Cardiac muscle cell (in vitro differentiated cells and primary cell): ENCODE results near the gene NFATC2. TPM values are rescaled to one million over a fixed set of nuclear protein-coding genes. Genes with fewer than 3 reads are reported as not detected.
A peak's percentile ranks its signal among the peaks of the same experiment; 100 is the strongest.

Source experiments
- DNase-seq, 2 donors: peaks; one replicate each; pipeline versions ENCODE4 v3.0.0 to v3.0.0-alpha.2; 2010 to 2017; ENCODE audit warnings: low read depth in 1 of 2, low spot score in 1 of 2
- H3K27ac ChIP-seq: fragments of 200-600 bp; sonication (generic); 2 replicates; pipeline ENCODE4 v1.5.1; 2016
- H3K27me3 ChIP-seq: fragments of 200-600 bp; sonication (generic); 2 replicates; pipeline ENCODE4 v1.6.0; 2016; ENCODE audit warnings: control low read depth
- H3K36me3 ChIP-seq: fragments of 200-600 bp; sonication (generic); 2 replicates; pipeline ENCODE4 v1.5.1; 2016; ENCODE audit warnings: control low read depth
- H3K4me1 ChIP-seq: fragments of 200-600 bp; sonication (generic); 2 replicates; pipeline ENCODE4 v1.8.1; 2017; ENCODE audit warnings: low read depth, mild to moderate bottlenecking, mixed run types
- H3K4me3 ChIP-seq: fragments of 200-600 bp; sonication (generic); 2 replicates; pipeline ENCODE4 v1.5.1; 2016; ENCODE audit warnings: mild to moderate bottlenecking
- H3K9me3 ChIP-seq: fragments of 200-600 bp; sonication (generic); 2 replicates; pipeline ENCODE4 v1.5.1; 2017; ENCODE audit warnings: low read depth, mild to moderate bottlenecking, control low read depth
- polyA plus RNA-seq: library from polyadenylated mRNA; unstranded; fragments of >200 nt; fragmentation: Nextera tagmentation; extraction: Ambion mirVana; gene quantifications from 2 replicates; pipeline ENCODE4 v1.2.1, GENCODE V29; 2016
- total RNA-seq: library from RNA; depleted of rRNA; stranded (reverse); fragments of >200 nt; gene quantifications from 2 replicates; pipeline ENCODE4 v1.2.3, GENCODE V29; 2016
- TF ChIP-seq, protein P1 (sequence below): IDR thresholded peaks from 2 replicates; pipeline ENCODE4 v1.5.1; 2012; ENCODE audit warnings: low read depth, mild to moderate bottlenecking, low read length

NFATC2 gene
- total and polyA plus RNA-seq, 2 experiments from 2014 or later, result 5.8 to 17.0 TPM

- no peak for DNase-seq
- no peaks in the 10 kb centered on the region for H3K27me3 ChIP-seq
- H3K27ac ChIP-seq, result no peak overlapping the region
- peaks cover 11% of the 10 kb centered on the region for H3K4me1 ChIP-seq
- no peak overlapping the region for H3K4me3 ChIP-seq
- peaks cover 8% of the 10 kb centered on the region for H3K36me3 ChIP-seq
- TF ChIP-seq, protein P1, sequence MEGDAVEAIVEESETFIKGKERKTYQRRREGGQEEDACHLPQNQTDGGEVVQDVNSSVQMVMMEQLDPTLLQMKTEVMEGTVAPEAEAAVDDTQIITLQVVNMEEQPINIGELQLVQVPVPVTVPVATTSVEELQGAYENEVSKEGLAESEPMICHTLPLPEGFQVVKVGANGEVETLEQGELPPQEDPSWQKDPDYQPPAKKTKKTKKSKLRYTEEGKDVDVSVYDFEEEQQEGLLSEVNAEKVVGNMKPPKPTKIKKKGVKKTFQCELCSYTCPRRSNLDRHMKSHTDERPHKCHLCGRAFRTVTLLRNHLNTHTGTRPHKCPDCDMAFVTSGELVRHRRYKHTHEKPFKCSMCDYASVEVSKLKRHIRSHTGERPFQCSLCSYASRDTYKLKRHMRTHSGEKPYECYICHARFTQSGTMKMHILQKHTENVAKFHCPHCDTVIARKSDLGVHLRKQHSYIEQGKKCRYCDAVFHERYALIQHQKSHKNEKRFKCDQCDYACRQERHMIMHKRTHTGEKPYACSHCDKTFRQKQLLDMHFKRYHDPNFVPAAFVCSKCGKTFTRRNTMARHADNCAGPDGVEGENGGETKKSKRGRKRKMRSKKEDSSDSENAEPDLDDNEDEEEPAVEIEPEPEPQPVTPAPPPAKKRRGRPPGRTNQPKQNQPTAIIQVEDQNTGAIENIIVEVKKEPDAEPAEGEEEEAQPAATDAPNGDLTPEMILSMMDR, result no peak
- no peaks in the 10 kb centered on the region for H3K9me3 ChIP-seq
Observed at GRCh38 chr20:51391926-51392325, 150.6 kb downstream of the NFATC2 start.

DNA sequence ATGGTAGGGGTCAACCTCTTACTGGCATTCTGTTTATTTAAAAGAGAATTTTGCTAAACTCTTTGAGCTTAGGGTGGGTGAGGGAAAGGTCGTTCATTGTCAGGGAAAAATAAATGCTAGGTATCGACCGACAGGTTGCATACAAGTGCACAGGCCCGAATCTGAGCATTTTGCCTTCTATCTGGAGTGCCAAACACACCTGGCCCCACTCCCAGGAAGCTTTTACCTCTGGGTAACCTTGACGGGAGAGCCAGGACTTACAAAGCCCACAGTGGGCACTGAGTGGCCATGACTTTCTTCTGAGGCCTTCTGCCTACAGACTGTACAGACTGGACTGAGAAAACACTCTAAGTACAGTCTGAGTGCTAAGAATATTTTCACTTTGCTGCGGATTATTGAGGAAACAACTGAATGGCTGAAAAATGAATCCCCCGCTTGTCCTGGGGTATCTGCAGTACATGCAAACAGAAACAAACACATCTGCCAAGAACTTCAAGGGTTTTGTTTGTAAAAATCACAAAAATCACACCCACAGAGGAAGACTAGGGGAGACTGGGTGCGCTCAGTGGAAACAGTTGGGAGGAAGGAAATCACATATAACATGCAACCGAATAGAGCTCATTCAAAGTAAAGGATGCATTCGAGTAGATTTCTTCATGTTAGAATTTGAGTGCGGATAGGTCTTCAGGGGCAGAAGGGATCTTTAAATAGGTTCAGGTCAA lies 152.8 kb downstream of the NFATC2 start:
- H3K4me1 ChIP-seq, result peaks cover 11% of the 10 kb centered on the region
- peaks cover 8% of the 10 kb centered on the region for H3K36me3 ChIP-seq
- H3K9me3 ChIP-seq, result no peaks in the 10 kb centered on the region
- no peak overlapping the region for H3K4me3 ChIP-seq
- H3K27ac ChIP-seq, result no peak overlapping the region
- H3K27me3 ChIP-seq, result no peaks in the 10 kb centered on the region
- DNase-seq, result no peak
- TF ChIP-seq, protein P1, result no peak

- Histone ChIP-seq H3K9me3 (no peaks in the 10 kb centered on the region), H3K36me3 (peaks cover 8% of the 10 kb centered on the region), H3K27me3 (no peaks in the 10 kb centered on the region), H3K4me3 (no peak overlapping the region), H3K4me1 (peaks cover 9% of the 10 kb centered on the region), H3K27ac (no peak overlapping the region)
- TF ChIP-seq, protein P1, result no peak
- DNase-seq, result peak in 1 of 2 donors; percentile 33
Observed at GRCh38 chr20:51388756-51389542, 153.6 kb downstream of the NFATC2 start.

DNA sequence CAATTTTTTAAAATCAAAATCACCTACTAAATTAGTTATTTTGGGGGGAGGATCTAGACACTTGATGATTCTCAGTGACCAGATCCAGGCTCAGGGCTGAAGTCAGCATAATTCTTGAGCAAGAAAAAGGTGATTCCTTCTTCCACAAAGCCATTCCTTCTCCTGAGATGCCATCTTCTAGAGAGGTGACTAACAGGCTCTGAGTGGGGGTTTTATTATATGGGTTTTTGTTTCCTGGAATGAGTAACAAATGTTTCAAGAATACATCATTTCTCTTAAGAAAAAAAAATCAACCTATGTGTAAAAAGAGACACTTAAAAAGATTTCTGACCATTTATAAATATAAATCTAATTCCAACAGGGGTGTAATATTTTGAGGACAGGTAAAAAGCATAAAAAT lies 154.3 kb downstream of the NFATC2 start:
- no peaks in the 10 kb centered on the region for H3K27me3 ChIP-seq
- peaks cover 8% of the 10 kb centered on the region for H3K36me3 ChIP-seq
- TF ChIP-seq, protein P1, result no peak
- no peaks in the 10 kb centered on the region for H3K9me3 ChIP-seq
- no peak for DNase-seq
- H3K4me1 ChIP-seq, result peaks cover 2% of the 10 kb centered on the region
- no peak overlapping the region for H3K4me3 ChIP-seq
- no peak overlapping the region for H3K27ac ChIP-seq

DNA sequence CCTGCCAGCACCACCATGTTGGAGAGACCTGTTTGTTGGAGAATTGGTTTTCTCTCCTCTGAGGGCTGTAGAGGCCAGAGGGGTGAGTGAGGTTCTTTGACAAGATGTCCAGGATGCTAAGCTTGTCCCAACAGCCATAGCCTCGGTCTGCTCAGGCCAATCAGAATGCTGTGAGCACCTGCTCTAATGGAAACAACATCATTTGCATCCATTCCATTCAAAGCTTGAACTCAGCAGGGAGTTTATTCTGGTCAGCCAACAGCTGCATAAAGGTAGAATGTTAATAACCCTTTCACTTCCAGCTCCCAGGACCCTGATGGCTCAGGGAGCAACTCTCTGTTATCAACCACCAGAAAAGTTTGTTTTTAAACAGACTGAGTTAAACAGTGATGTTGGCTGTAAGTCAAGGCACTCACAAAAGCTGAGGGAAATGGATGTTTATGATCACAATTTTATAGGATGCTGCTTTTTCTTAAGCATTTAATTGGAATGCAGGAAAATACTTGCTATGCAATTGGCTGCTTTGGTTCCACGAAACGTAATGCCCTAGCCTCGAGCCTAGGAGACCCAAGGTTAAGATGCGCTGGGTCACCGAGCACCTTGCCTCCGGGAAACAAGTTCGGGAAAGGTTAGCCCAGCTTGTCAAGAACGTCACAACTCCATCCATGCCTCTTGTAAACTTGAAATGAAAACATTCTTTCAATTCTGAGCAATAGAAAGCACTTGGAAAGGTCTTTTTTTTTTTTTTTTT lies 155.2 kb downstream of the NFATC2 start:
- no peaks in the 10 kb centered on the region for H3K9me3 ChIP-seq
- TF ChIP-seq, protein P1, result no peak
- no peak for DNase-seq
- no peaks in the 10 kb centered on the region for H3K4me1 ChIP-seq
- H3K4me3 ChIP-seq, result no peak overlapping the region
- no peak overlapping the region for H3K27ac ChIP-seq
- H3K36me3 ChIP-seq, result peaks cover 8% of the 10 kb centered on the region
- no peaks in the 10 kb centered on the region for H3K27me3 ChIP-seq
